ENCODE data around the gene CFAP46.
"Not testable (repeated sequence)": the region's sequence is repeated elsewhere in the genome, so short reads cannot be mapped to it uniquely, and the experiment has no call there.

Gene CFAP46

DNA sequence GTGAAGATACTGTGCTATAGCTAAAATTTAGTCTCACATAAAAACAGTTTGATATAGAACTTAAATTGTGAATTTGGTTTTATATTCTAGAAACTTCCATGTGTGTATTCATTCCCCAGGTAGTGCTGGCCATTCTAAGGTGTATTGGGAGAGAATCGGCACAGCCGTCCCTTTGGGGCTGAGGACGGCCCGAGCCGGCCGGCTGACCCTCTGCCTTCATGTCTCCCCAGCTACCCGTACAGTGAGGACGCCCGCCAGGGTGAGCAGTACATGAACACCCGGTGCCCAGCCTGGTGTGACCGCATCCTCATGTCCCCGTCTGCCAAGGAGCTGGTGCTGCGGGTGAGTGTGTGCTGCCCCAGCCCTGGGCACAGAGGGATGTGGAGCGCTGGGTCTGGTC, 164.9 kb downstream of the CFAP46 start:
- no peak overlapping the region for H3K4me3 ChIP-seq (ENCODE audit: low read depth in 1 of 2, low read length in 1 of 2)
- TF ChIP-seq CTCF (IDR thresholded peaks at IDR 0.05) = no peak
- no peak overlapping the region for H3K27ac ChIP-seq
- H3K4me1 ChIP-seq (ENCODE audit: control insufficient read depth in 1 of 2, insufficient read depth in 1 of 2, low read depth in 1 of 2, low read length in 1 of 2) = no peaks in the 10 kb centered on the region
- H3K27me3 ChIP-seq = peaks cover 8% of the 10 kb centered on the region
- H3K9me3 ChIP-seq = no peaks in the 10 kb centered on the region
- H3K36me3 ChIP-seq = peaks cover 82% of the 10 kb centered on the region

DNA sequence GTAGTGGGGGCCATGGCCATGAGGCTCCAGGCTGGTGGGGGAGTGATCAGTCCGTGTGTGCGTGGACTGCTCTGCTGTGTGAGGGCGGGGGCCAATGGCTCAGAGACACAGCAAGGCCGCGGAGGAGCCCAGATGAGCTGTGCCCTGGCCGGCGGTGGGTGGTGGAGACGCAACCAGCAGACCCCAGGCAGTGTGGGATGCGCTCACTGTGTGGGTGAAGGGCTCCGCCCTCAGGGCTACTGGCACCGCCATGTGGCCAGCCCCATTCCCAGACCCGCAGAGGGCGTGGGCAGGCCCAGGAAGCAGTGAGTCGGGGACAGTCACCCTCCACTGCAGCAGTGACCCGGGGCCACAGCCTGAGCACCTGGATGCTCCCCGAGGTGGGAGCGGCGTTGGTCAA, 165.5 kb downstream of the CFAP46 start:
- no peak overlapping the region for H3K27ac ChIP-seq
- H3K27me3 ChIP-seq = peaks cover 3% of the 10 kb centered on the region
- no peak for TF ChIP-seq CTCF (IDR thresholded peaks at IDR 0.05)
- H3K36me3 ChIP-seq = peaks cover 76% of the 10 kb centered on the region
- no peak overlapping the region for H3K4me3 ChIP-seq (ENCODE audit: low read depth in 1 of 2, low read length in 1 of 2)
- no peaks in the 10 kb centered on the region for H3K9me3 ChIP-seq
- H3K4me1 ChIP-seq (ENCODE audit: control insufficient read depth in 1 of 2, insufficient read depth in 1 of 2, low read depth in 1 of 2, low read length in 1 of 2) = no peaks in the 10 kb centered on the region

DNA sequence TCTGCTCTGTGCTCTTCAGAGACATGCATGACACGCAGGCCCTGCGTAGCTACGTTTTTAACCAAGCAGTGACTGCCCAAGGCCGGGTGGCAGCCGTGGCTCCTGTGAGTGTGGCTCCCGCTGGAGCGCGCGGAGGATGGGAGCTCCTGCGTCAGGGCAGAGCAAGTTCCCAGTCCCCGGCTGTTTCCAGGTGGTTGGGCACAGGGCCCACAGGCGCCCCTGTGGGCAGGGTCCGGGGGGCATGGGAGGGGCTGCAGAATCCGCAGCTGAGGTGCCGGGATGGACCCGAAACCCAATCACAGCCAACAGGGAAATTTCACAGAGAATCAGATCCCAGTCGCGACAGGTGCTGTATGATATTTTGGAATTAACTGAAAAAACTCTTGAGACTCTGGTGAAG, 166.2 kb downstream of the CFAP46 start:
- H3K36me3 ChIP-seq = peaks cover 72% of the 10 kb centered on the region
- H3K27ac ChIP-seq = no peak overlapping the region
- no peaks in the 10 kb centered on the region for H3K27me3 ChIP-seq
- H3K9me3 ChIP-seq = no peaks in the 10 kb centered on the region
- no peak for TF ChIP-seq CTCF (IDR thresholded peaks at IDR 0.05)
- no peaks in the 10 kb centered on the region for H3K4me1 ChIP-seq (ENCODE audit: control insufficient read depth in 1 of 2, insufficient read depth in 1 of 2, low read depth in 1 of 2, low read length in 1 of 2)
- no peak overlapping the region for H3K4me3 ChIP-seq (ENCODE audit: low read depth in 1 of 2, low read length in 1 of 2)

- peaks cover 72% of the 10 kb centered on the region for H3K36me3 ChIP-seq
- no peak overlapping the region for H3K27ac ChIP-seq
- H3K9me3 ChIP-seq = no peaks in the 10 kb centered on the region
- TF ChIP-seq CTCF (IDR thresholded peaks at IDR 0.05) = no peak
- H3K4me1 ChIP-seq (ENCODE audit: control insufficient read depth in 1 of 2, insufficient read depth in 1 of 2, low read depth in 1 of 2, low read length in 1 of 2) = no peaks in the 10 kb centered on the region
- H3K27me3 ChIP-seq = no peaks in the 10 kb centered on the region
- no peak overlapping the region for H3K4me3 ChIP-seq (ENCODE audit: low read depth in 1 of 2, low read length in 1 of 2)
Measured at GRCh38 chr10:132774902-132775863, 167.2 kb downstream of the CFAP46 start.

DNA sequence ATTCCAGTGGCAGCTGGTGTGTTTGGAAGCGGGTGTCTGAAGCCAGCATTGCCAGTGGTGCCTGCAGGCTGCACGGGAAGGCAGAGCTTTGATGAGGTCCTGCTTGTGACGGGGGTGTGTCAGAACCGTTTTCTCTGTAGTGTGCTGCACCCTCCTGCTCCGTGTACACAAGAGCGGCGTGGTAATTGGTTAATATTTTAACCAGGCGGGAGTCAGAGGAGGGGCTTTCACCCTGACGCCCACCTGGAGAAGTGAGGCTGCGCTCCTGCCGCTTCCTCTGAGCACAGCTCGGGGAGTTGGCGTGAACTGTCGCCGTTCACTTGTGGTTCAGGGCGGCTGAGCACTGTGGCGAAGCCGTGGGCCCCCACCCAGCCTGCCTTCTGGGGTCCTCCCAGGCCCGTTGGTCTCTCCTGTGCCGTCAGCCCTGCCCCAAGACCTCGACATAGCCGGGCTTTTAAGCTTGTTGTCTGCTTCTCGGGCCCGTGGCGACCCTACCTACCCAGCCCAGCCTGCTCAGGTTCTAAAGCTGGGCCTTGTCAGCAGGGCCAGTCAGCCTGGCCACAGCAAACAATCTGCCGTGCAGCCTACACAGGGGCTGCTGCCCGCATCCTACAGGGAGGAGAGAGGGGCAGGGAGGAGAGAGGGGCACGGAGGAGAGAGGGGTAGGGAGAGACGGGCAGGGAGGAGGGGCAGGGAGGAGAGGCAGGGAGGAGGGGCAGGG, 168.0 kb downstream of the CFAP46 start:
- Histone ChIP-seq H3K4me3 (ENCODE audit: low read depth in 1 of 2, low read length in 1 of 2) (no peak overlapping the region), H3K9me3 (no peaks in the 10 kb centered on the region), H3K27ac (no peak overlapping the region), H3K36me3 (peaks cover 72% of the 10 kb centered on the region), H3K4me1 (ENCODE audit: control insufficient read depth in 1 of 2, insufficient read depth in 1 of 2, low read depth in 1 of 2, low read length in 1 of 2) (no peaks in the 10 kb centered on the region), H3K27me3 (no peaks in the 10 kb centered on the region)
- TF ChIP-seq CTCF (IDR thresholded peaks at IDR 0.05) = no peak

DNA sequence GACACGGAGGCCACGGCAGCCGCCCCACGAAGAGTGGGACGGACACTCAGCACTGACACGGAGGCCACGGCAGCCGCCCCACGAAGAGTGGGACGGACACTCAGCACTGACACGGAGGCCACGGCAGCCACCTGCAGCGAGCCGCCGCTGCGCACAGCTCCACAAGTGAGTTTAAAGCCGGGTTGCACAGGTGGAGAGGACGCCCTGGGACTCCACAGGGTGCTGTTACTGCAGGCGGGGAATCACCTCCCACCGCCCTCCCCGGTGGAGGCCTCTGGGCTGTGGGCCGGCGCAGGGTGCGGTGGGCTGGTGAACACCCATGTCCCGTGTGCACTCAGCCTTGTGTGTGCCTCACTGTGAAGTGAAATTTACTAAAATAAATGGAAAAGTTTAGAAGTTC, 169.6 kb downstream of the CFAP46 start:
- peaks cover 74% of the 10 kb centered on the region for H3K36me3 ChIP-seq
- H3K4me3 ChIP-seq (ENCODE audit: low read depth in 1 of 2, low read length in 1 of 2); H3K27ac ChIP-seq; H3K27me3 ChIP-seq; H3K4me1 ChIP-seq (ENCODE audit: control insufficient read depth in 1 of 2, insufficient read depth in 1 of 2, low read depth in 1 of 2, low read length in 1 of 2): not testable (repeated sequence)
- H3K9me3 ChIP-seq = peaks cover 13% of the 10 kb centered on the region

Data from neutrophil (primary cell).